NCI-H1694 (cell line): ENCODE results near the gene ANKRD44.

Source experiments
- DNase-seq: peaks from one replicate; lab custom pipeline; 2025; lab: John Stamatoyannopoulos, UW

Gene ANKRD44

GRCh38 chr2:197179744-197180498 lies 130.7 kb downstream of the ANKRD44 start:
- no peak for DNase-seq

GRCh38 chr2:197176522-197176921 lies 134.1 kb downstream of the ANKRD44 start:
- DNase-seq: no peak

GRCh38 chr2:197174539-197175094 lies 136.0 kb downstream of the ANKRD44 start:
- no peak for DNase-seq

- DNase-seq: no peak
These were observed 139.0 kb downstream of the ANKRD44 start for GRCh38 chr2:197171582-197171981.

GRCh38 chr2:197170208-197170607 lies 140.4 kb downstream of the ANKRD44 start:
- no peak for DNase-seq

- DNase-seq: peak; percentile 82
These were observed 141.9 kb downstream of the ANKRD44 start for GRCh38 chr2:197168705-197169104.

GRCh38 chr2:197167608-197168314 lies 142.8 kb downstream of the ANKRD44 start:
- no peak for DNase-seq

- no peak for DNase-seq
These were observed 145.6 kb downstream of the ANKRD44 start for GRCh38 chr2:197165020-197165419.

- DNase-seq: no peak
These were observed 146.3 kb downstream of the ANKRD44 start for GRCh38 chr2:197164141-197164754.

- no peak for DNase-seq
These were observed 146.9 kb downstream of the ANKRD44 start for GRCh38 chr2:197163712-197164140.

- no peak for DNase-seq
These were observed 148.8 kb downstream of the ANKRD44 start for GRCh38 chr2:197161774-197162173.

- no peak for DNase-seq
These were observed 150.8 kb downstream of the ANKRD44 start for GRCh38 chr2:197159661-197160211.

- DNase-seq: no peak
These were observed 151.7 kb downstream of the ANKRD44 start for GRCh38 chr2:197158591-197159550.

GRCh38 chr2:197157879-197158537 lies 152.6 kb downstream of the ANKRD44 start:
- DNase-seq: no peak

GRCh38 chr2:197156771-197157170 lies 153.8 kb downstream of the ANKRD44 start:
- no peak for DNase-seq

GRCh38 chr2:197152451-197153228 lies 157.9 kb downstream of the ANKRD44 start:
- no peak for DNase-seq

- DNase-seq: no peak
These were observed 161.0 kb downstream of the ANKRD44 start for GRCh38 chr2:197149546-197149945.

- DNase-seq: no peak
These were observed 162.2 kb downstream of the ANKRD44 start for GRCh38 chr2:197148401-197148800.

- no peak for DNase-seq
These were observed 162.6 kb downstream of the ANKRD44 start for GRCh38 chr2:197147942-197148341.

- no peak for DNase-seq
These were observed 163.6 kb downstream of the ANKRD44 start for GRCh38 chr2:197146995-197147394.
